ENCODE measurements around the gene NRIP2. TPM values are rescaled to one million over a fixed set of nuclear protein-coding genes. Genes with fewer than 3 reads are reported as not detected.

The NRIP2 gene
- polyA plus RNA-seq, 3 donors from 2014 or later, result 0.31 to 1.4 (median 0.71) TPM

DNA sequence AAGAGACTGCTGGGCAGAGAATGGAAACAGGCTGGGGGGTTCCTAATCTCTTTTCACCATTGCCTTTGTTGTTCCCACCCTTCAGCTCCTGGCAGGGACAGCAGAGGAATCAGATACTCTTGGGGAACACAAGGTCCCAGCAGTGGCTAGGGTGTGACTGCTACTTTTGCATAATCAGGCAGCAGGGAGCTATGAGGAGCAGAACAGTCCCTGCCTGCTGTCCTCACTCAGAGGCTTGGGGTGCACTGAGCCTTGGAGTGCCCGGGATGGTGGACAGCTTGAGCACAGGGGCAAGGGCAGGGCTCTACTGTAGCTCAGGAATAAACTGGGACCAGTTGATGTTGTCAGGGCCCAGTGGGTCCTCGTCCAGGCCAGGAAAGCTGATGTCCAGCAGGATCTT is 23.5 kb upstream of the NRIP2 start:
- Mint-ChIP-seq H3K9me3 (no peaks in the 10 kb centered on the region), H3K36me3 (peaks cover 3 to 6% (median 6%) of the 10 kb centered on the region in 3 donors), H3K4me1 (no peaks in the 10 kb centered on the region), H3K27ac (peak overlapping the region in 1 of 6 donors; percentile 76), H3K4me3 (no peak overlapping the region), H3K27me3 (ENCODE audit: low read depth in 3 of 3) (peaks cover 0 to 2% (median 0%) of the 10 kb centered on the region in 3 donors)
- no peak for DNase-seq

DNA sequence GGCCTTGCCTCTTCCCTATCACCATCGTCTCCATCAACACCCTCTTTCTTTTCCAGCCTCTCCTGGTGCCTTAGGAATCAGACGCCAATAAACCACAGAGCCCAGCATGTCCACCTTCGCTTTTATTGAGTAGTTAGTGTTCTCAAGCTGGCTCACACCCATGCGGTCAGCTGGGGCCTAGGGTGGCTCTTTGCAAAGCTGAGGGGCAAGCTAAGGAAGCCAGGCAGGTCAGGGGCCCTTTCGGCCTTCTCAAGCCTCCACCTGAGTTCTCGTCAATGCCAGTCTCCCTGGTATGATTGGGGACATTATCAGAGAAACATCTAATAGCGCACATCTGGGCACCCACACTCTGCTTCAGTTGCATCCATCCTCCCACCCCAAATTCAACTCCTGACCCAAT is 22.7 kb upstream of the NRIP2 start:
- Mint-ChIP-seq H3K36me3 (peaks cover 3 to 6% (median 6%) of the 10 kb centered on the region in 3 donors), H3K4me3 (no peak overlapping the region), H3K27me3 (ENCODE audit: low read depth in 3 of 3) (peaks cover 0 to 2% (median 0%) of the 10 kb centered on the region in 3 donors), H3K9me3 (no peaks in the 10 kb centered on the region), H3K27ac (no peak overlapping the region), H3K4me1 (no peaks in the 10 kb centered on the region)
- DNase-seq, result no peak

DNA sequence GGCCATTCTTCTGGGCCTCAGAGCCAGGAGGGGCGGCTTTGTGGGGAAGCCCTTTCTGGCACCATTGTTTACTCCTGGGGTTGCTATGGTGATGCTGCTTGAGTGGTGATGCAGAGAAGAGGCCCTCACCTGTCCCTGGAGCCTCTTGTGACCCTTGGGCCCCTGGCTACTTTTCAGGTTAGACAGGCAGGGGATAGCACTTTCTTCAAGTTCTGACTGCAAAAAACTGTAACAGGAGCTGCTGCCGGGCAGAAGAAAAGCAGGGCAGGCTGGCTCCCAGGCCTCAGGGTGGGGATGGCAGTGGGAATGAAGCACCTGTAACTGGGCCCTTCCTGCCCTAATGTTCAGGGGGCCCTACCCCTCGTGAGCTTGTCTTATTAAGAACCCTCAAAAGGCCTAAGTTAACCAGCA is 22.2 kb upstream of the NRIP2 start, which contains the start of gene TEX52:
TEX52 (minus strand) TSS at position 19 of the 411 bp plus-strand sequence; CDS start at position 6, 13 bp downstream.
- H3K9me3 Mint-ChIP-seq, result no peaks in the 10 kb centered on the region
- H3K4me3 Mint-ChIP-seq, result no peak within 1 kb of the TSS
- no peaks in the 10 kb centered on the region for H3K4me1 Mint-ChIP-seq

DNA sequence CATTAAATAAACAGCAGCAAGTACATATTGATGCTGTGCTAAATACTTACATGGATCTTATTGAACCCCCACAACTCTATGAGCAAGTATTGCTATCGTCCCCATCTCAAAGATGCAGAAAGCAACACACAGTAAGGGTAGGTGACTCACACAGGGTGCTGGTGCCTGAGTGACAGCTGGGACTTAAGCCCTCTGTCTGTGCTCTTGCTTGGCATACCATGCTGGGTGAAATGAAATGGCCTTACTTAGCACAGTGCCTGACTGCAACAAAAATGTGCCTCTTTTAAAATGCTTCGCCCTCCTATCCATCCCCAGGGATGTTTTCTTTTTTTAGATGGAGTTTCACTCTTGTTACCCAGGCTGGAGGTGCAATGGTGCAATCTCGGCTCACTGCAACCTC is 21.2 kb upstream of the NRIP2 start:
- H3K9me3 Mint-ChIP-seq, result no peaks in the 10 kb centered on the region
- peaks cover 0 to 2% (median 0%) of the 10 kb centered on the region in 3 donors for H3K27me3 Mint-ChIP-seq (ENCODE audit: low read depth in 3 of 3)
- no peaks in the 10 kb centered on the region for H3K4me1 Mint-ChIP-seq
- DNase-seq, result no peak
- no peak overlapping the region for H3K27ac Mint-ChIP-seq
- H3K36me3 Mint-ChIP-seq, result peaks cover 3 to 6% (median 6%) of the 10 kb centered on the region in 3 donors
- no peak overlapping the region for H3K4me3 Mint-ChIP-seq

More for the DNA sequence above, 22.2 kb upstream of the NRIP2 start, which contains the start of gene TEX52:
- no peak for DNase-seq
- H3K27ac Mint-ChIP-seq, result no peak within 1 kb of the TSS
- peaks cover 0 to 2% (median 0%) of the 10 kb centered on the region in 3 donors for H3K27me3 Mint-ChIP-seq (ENCODE audit: low read depth in 3 of 3)
- peaks cover 3 to 6% (median 6%) of the 10 kb centered on the region in 3 donors for H3K36me3 Mint-ChIP-seq

DNA sequence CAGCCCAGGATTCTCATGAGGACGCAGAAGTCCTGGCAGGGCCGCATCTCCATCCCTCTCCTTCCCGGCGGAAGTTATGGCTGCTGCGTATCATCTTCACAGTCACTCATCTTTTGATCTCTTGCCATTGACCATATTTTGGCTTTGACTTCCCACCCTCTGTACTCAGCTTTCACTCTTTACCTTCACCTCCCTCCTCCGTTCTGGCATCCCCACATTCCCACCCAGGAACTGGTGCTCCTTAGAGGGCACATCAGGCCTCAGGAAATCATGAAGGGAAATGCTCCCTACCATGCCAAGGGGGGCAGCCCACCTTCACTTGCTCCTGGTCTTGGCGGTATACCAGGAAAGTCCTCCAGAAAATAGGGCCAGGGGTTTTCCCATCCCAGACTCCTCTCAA is 20.7 kb upstream of the NRIP2 start:
- no peaks in the 10 kb centered on the region for H3K4me1 Mint-ChIP-seq
- no peaks in the 10 kb centered on the region for H3K9me3 Mint-ChIP-seq
- H3K4me3 Mint-ChIP-seq, result no peak overlapping the region
- H3K36me3 Mint-ChIP-seq, result peaks cover 3 to 6% (median 6%) of the 10 kb centered on the region in 3 donors
- DNase-seq, result no peak
- peak overlapping the region in 1 of 6 donors; percentile 30 for H3K27ac Mint-ChIP-seq
- peaks cover 0 to 2% (median 0%) of the 10 kb centered on the region in 3 donors for H3K27me3 Mint-ChIP-seq (ENCODE audit: low read depth in 3 of 3)

DNA sequence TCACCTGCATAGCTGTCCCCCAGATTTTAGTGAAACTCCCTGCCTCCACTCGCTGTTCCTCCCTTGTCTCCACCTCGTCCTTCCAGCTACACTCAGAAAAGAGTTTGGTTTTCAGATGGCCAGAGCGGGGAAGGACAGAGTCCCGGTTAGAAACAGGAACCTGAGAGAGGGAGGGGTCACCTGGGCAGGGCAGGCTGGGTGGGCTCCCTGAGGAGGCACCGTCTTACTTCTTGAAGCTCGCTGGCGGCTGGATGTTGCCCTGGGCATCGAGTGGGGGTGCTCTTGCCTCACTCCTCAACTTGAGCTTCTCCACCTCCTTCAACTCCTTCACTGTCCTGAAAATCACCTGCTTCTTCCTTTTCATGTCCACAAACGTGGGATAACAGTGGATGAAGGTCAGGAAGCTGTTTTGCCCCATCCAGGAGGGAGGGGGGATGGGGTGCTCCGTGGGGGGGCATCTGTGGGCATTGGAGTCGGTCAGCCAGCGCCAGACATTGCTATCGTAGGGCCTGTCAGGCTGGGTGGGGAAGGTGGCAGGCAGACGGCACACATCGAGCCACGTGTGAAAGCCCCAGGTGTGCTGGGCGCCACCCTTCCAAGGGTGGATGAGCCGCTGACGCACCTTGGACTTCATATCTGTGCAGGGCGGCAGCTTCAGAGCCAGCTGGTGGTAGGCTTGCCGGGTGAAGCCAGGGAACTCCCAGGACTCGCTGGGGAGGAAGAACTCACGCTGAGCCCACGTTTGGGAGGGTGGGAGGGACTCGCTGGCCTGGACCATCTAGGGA is 20.0 kb upstream of the NRIP2 start:
- no peak for DNase-seq
- Mint-ChIP-seq H3K9me3 (no peaks in the 10 kb centered on the region), H3K4me3 (no peak overlapping the region), H3K27ac (no peak overlapping the region), H3K27me3 (ENCODE audit: low read depth in 3 of 3) (peaks cover 0 to 2% (median 0%) of the 10 kb centered on the region in 3 donors), H3K36me3 (peaks cover 3 to 6% (median 6%) of the 10 kb centered on the region in 3 donors), H3K4me1 (no peaks in the 10 kb centered on the region)

DNA sequence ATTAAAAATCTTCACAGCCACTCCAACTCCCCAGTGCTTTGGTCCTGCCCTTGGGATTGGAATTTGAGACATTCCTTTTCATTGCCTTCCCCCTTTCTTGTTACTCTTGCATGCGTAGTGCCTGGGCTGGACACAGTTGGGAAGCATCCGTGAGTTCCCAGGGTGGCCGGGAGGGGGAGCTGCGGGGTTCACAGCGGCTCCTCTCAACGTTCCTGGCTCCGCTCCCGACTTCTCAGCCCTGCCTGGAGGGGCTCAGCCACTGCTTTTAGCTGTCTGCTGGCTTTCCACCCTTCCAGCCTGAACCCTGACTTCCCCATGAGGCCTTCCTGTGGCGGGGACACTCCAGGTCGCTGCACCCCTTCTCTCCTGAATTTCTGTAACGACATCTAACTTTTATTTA is 18.8 kb upstream of the NRIP2 start:
- peak overlapping the region in 1 of 6 donors; percentile 34 for H3K27ac Mint-ChIP-seq
- H3K36me3 Mint-ChIP-seq, result peaks cover 3 to 12% (median 6%) of the 10 kb centered on the region in 3 donors
- no peaks in the 10 kb centered on the region for H3K9me3 Mint-ChIP-seq
- peak in 2 of 3 donors; percentile 8 to 18 for DNase-seq
- no peaks in the 10 kb centered on the region for H3K4me1 Mint-ChIP-seq
- peaks cover 0 to 1% (median 0%) of the 10 kb centered on the region in 3 donors for H3K27me3 Mint-ChIP-seq (ENCODE audit: low read depth in 3 of 3)
- H3K4me3 Mint-ChIP-seq, result no peak overlapping the region

- H3K4me1 Mint-ChIP-seq, result no peaks in the 10 kb centered on the region
- no peak for DNase-seq
- no peaks in the 10 kb centered on the region for H3K27me3 Mint-ChIP-seq (ENCODE audit: low read depth in 3 of 3)
- H3K27ac Mint-ChIP-seq, result no peak overlapping the region
- no peaks in the 10 kb centered on the region for H3K9me3 Mint-ChIP-seq
- peaks cover 7 to 16% (median 11%) of the 10 kb centered on the region in 3 donors for H3K36me3 Mint-ChIP-seq
- H3K4me3 Mint-ChIP-seq, result no peak overlapping the region
These were observed 17.1 kb upstream of the NRIP2 start for GRCh38 chr12:2851931-2852330.

GRCh38 chr12:2845280-2845679 is 10.4 kb upstream of the NRIP2 start:
- Mint-ChIP-seq H3K4me1 (no peaks in the 10 kb centered on the region), H3K27ac (no peak overlapping the region), H3K4me3 (no peak overlapping the region), H3K27me3 (ENCODE audit: low read depth in 3 of 3) (peaks cover 0 to 2% (median 0%) of the 10 kb centered on the region in 3 donors), H3K9me3 (no peaks in the 10 kb centered on the region), H3K36me3 (peaks cover 8 to 15% (median 13%) of the 10 kb centered on the region in 3 donors)
- no peak for DNase-seq

DNA sequence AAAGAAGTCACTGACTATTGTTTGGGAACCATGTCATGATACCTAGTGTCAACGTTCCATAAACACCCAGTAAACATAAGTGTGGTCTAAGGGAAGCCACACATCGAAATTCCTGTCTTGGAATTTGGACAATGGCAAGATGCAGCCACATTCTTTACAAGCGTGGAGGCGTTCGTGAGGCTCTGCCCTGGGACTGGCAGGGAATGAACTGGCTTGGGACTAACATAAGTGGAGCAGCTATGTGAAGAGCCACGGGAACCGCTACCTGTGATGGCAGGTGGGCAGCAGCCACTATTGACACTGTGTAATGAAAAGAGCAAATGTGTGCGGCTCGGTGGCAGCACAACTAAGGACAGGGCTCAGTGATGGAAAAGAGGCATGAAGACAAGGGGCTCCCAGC is 10.0 kb upstream of the NRIP2 start:
- Mint-ChIP-seq H3K27me3 (ENCODE audit: low read depth in 3 of 3) (peaks cover 0 to 2% (median 0%) of the 10 kb centered on the region in 3 donors), H3K27ac (peak overlapping the region in 1 of 6 donors; percentile 47), H3K36me3 (peaks cover 8 to 17% (median 14%) of the 10 kb centered on the region in 3 donors), H3K4me1 (no peaks in the 10 kb centered on the region), H3K4me3 (no peak overlapping the region), H3K9me3 (no peaks in the 10 kb centered on the region)
- DNase-seq, result no peak

DNA sequence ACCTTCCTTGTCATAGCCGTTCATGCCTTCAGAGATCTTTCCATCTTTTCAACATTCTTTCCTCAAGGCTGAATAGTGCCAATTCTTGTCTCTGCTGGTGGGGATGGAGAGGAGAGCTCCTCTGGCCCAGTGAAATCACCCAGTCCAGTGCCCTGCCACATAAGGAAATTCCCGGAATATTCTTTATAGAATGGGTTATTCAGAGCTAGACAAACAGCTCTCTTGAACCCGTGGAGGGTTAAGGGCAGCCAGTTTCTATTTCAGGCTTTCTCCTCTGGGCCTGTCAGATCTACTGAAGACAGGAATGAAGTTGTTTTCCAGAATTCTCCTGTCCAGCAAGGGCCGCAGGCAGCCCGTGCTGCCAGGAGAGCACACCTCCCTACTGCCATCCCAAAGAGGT is 8.1 kb upstream of the NRIP2 start:
- H3K27me3 Mint-ChIP-seq (ENCODE audit: low read depth in 3 of 3), result peaks cover 0 to 2% (median 0%) of the 10 kb centered on the region in 3 donors
- no peak for DNase-seq
- no peaks in the 10 kb centered on the region for H3K4me1 Mint-ChIP-seq
- no peak overlapping the region for H3K4me3 Mint-ChIP-seq
- H3K27ac Mint-ChIP-seq, result no peak overlapping the region
- peaks cover 15 to 22% (median 21%) of the 10 kb centered on the region in 3 donors for H3K36me3 Mint-ChIP-seq
- no peaks in the 10 kb centered on the region for H3K9me3 Mint-ChIP-seq

DNA sequence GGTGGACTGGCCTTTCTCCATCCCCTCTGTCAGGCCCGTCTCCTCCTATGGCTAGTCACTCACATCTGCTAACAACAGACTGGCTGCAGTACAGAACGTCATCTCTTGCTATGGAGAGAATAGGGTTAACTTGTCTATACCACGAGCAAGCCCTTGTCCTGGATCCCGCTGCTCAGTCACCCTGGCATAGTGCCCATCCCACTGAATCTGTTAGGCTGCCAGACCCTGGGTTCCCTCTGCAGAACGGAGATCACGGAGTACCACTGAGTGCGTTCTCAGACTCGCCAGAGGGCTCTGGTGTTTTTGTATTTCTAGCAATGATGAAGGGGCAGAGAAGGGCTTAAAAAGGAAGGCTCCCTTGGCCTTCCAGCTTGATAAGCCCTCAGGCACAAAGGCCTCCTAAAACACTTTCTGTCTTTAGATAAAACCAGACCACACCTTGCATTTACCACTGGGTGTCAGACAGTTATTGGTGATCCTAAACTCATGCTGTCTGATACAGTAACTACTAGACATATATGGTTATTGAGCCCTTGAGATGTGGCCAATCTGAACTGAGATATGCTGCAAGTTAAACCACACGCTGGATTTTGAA is 6.3 kb upstream of the NRIP2 start:
- no peak overlapping the region for H3K27ac Mint-ChIP-seq
- no peak for DNase-seq
- H3K4me1 Mint-ChIP-seq, result no peaks in the 10 kb centered on the region
- H3K9me3 Mint-ChIP-seq, result no peaks in the 10 kb centered on the region
- peaks cover 16 to 23% (median 20%) of the 10 kb centered on the region in 3 donors for H3K36me3 Mint-ChIP-seq
- H3K4me3 Mint-ChIP-seq, result no peak overlapping the region
- H3K27me3 Mint-ChIP-seq (ENCODE audit: low read depth in 3 of 3), result peaks cover 0 to 3% (median 2%) of the 10 kb centered on the region in 3 donors

DNA sequence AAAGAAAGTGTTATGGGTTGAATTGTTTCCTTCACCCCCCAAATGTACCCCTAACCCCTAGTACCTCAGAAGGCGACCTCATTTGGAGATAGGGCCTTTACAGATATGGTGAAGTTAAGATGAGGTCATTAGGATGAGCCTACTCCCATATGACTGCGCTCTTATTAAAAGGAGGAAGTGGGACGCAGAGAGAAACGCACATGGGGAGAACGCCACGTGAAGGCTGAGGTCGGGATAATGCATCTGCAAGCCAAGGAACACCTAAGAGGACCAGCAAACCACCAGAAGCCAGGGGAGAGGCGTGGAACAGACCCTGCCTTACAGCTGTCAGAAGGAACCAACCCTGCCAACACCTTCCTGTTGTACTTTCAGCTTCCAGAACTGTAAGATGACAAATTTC is 1.7 kb upstream of the NRIP2 start:
- Mint-ChIP-seq H3K4me3 (no peak overlapping the region), H3K36me3 (peaks cover 17 to 18% (median 18%) of the 10 kb centered on the region in 3 donors), H3K27me3 (ENCODE audit: low read depth in 3 of 3) (peaks cover 0 to 5% (median 0%) of the 10 kb centered on the region in 3 donors), H3K9me3 (no peaks in the 10 kb centered on the region), H3K27ac (no peak overlapping the region), H3K4me1 (peaks cover 2 to 6% of the 10 kb centered on the region in 2 donors)
- no peak for DNase-seq

Measured in immature natural killer cell (primary cell).